Fibroblast of lung (primary cell): ENCODE measurements around the gene ENTHD1. TPM values are rescaled to one million over a fixed set of nuclear protein-coding genes. Genes with fewer than 3 reads are reported as not detected.

Experiments
- DNase-seq, 2 donors: peaks; one replicate each; pipeline versions ENCODE4 v3.0.0 to v3.0.0-alpha.2; 2010; ENCODE audit warnings: low read depth in 2 of 2
- H2AFZ ChIP-seq: 2 replicates; pipeline ENCODE4 v1.5.1; 2012; ENCODE audit warnings: low read length, control low read depth, inconsistent platforms
- H3K27ac ChIP-seq: 2 replicates; pipeline ENCODE4 v1.5.1; 2011; ENCODE audit warnings: low read length, control low read depth; ENCODE audit not compliant: insufficient read depth
- H3K27me3 ChIP-seq: 2 replicates; pipeline ENCODE4 v1.5.1; 2011; ENCODE audit warnings: mild to moderate bottlenecking, low read length; ENCODE audit not compliant: control insufficient read depth, insufficient read depth
- H3K36me3 ChIP-seq: 2 replicates; pipeline ENCODE4 v1.5.1; 2011; ENCODE audit warnings: low read length; ENCODE audit not compliant: control insufficient read depth, insufficient read depth
- H3K4me1 ChIP-seq: 2 replicates; pipeline ENCODE4 v1.5.1; 2011; ENCODE audit warnings: low read length; ENCODE audit not compliant: control insufficient read depth, insufficient read depth; ENCODE audit errors: extremely low read depth
- H3K4me2 ChIP-seq: 2 replicates; pipeline ENCODE4 v1.5.1; 2011; ENCODE audit warnings: low read length, control low read depth; ENCODE audit not compliant: insufficient read depth; ENCODE audit errors: extremely low read depth
- H3K4me3 ChIP-seq, 4 experiments: fragments of 200-600 bp in 1 of 4; sonication (generic) in 1 of 4; replicated peaks in 1 of 4; 2 replicates each; pipeline ENCODE4 v1.5.1; 2011 to 2016; ENCODE audit warnings: low read length in 4 of 4, low read depth in 3 of 4, mild to moderate bottlenecking in 3 of 4, control low read depth in 2 of 4, inconsistent platforms in 1 of 4, mixed read lengths in 1 of 4; ENCODE audit not compliant: insufficient read depth in 1 of 4; ENCODE audit errors: control extremely low read depth in 1 of 4
- H3K79me2 ChIP-seq: 2 replicates; pipeline ENCODE4 v1.5.1; 2012; ENCODE audit warnings: mild to moderate bottlenecking, low read length, inconsistent platforms; ENCODE audit not compliant: control insufficient read depth, insufficient read depth
- H3K9ac ChIP-seq: 2 replicates; pipeline ENCODE4 v1.5.1; 2011; ENCODE audit warnings: mild to moderate bottlenecking, low read length, control low read depth; ENCODE audit not compliant: insufficient read depth
- H3K9me3 ChIP-seq: 2 replicates; pipeline ENCODE4 v1.5.1; 2012; ENCODE audit warnings: low read depth, low read length; ENCODE audit not compliant: control insufficient read depth, insufficient read depth
- H4K20me1 ChIP-seq: 2 replicates; pipeline ENCODE4 v1.5.1; 2011; ENCODE audit warnings: low read length; ENCODE audit not compliant: control insufficient read depth, insufficient read depth; ENCODE audit errors: extremely low read depth
- CTCF ChIP-seq, 2 donors: IDR thresholded peaks in 1 of 2; conservative IDR thresholded peaks in 1 of 2; 1 replicate in 1 of 2; 2 replicates in 1 of 2; pipeline ENCODE4 v1.5.1; 2011 to 2012; ENCODE audit warnings: low read length in 2 of 2, control low read depth in 1 of 2, inconsistent platforms in 1 of 2, low read depth in 1 of 2, mild to moderate bottlenecking in 1 of 2
- EZH2 ChIP-seq: IDR thresholded peaks from 2 replicates; pipeline ENCODE4 v1.5.1; 2012; ENCODE audit warnings: low read length, control low read depth, mild to moderate bottlenecking; ENCODE audit errors: missing control alignments
- polyA plus RNA-seq, 2 donors: library from polyadenylated mRNA; depleted of rRNA in 1 of 2; stranded (reverse) in 1 of 2; unstranded in 1 of 2; fragments of >200 nt; gene quantifications; 2 replicates each; pipeline ENCODE4 v1.2.1, GENCODE V29; 2011 to 2012; ENCODE audit warnings: missing spikeins in 1 of 2
- total RNA-seq: library from RNA; depleted of rRNA; stranded (reverse); fragments of >200 nt; gene quantifications from 2 replicates; pipeline ENCODE4 v1.2.1, GENCODE V29; 2014

Gene ENTHD1
- total and polyA plus RNA-seq, 2 donors (not counting 1 experiment from before 2014, with no cell fraction given), result not detected

GRCh38 chr22:39938509-39939111 is 45.0 kb upstream of the ENTHD1 start:
- no peaks in the 10 kb centered on the region for H3K79me2 ChIP-seq
- DNase-seq, result no peak
- no peak overlapping the region for H2AFZ ChIP-seq
- no peaks in the 10 kb centered on the region for H3K36me3 ChIP-seq
- peaks cover 6% of the 10 kb centered on the region for H3K27me3 ChIP-seq
- no peak overlapping the region for H3K4me2 ChIP-seq
- H3K27ac ChIP-seq, result no peak overlapping the region
- TF ChIP-seq EZH2, result no peak
- no peak for TF ChIP-seq CTCF (conservative IDR thresholded peaks at IDR 0.05 in 1 of 2, IDR thresholded peaks at IDR 0.05 in 1 of 2; ENCODE audit: low read depth in 1 of 2, low read length in 2 of 2)
- no peak overlapping the region for H3K9ac ChIP-seq
- peaks cover 1% of the 10 kb centered on the region for H4K20me1 ChIP-seq
- H3K4me3 ChIP-seq, result no peak overlapping the region
- H3K4me1 ChIP-seq, result no peaks in the 10 kb centered on the region
- H3K9me3 ChIP-seq, result no peaks in the 10 kb centered on the region

- Histone ChIP-seq H3K4me3 (no peak overlapping the region), H3K79me2 (no peaks in the 10 kb centered on the region), H2AFZ (no peak overlapping the region), H3K36me3 (no peaks in the 10 kb centered on the region), H3K9me3 (no peaks in the 10 kb centered on the region), H3K4me2 (no peak overlapping the region), H3K27ac (no peak overlapping the region), H4K20me1 (peaks cover 1% of the 10 kb centered on the region), H3K27me3 (peaks cover 6% of the 10 kb centered on the region), H3K9ac (no peak overlapping the region), H3K4me1 (no peaks in the 10 kb centered on the region)
- no peak for DNase-seq
- TF ChIP-seq CTCF (conservative IDR thresholded peaks at IDR 0.05 in 1 of 2, IDR thresholded peaks at IDR 0.05 in 1 of 2; ENCODE audit: low read depth in 1 of 2, low read length in 2 of 2), result no peak
- no peak for TF ChIP-seq EZH2
These were observed 44.3 kb upstream of the ENTHD1 start for GRCh38 chr22:39937906-39938305.

GRCh38 chr22:39936523-39937145 is 43.1 kb upstream of the ENTHD1 start:
- TF ChIP-seq EZH2 (no peak), CTCF (conservative IDR thresholded peaks at IDR 0.05 in 1 of 2, IDR thresholded peaks at IDR 0.05 in 1 of 2; ENCODE audit: low read depth in 1 of 2, low read length in 2 of 2) (no peak)
- Histone ChIP-seq H3K27ac (no peak overlapping the region), H4K20me1 (peaks cover 1% of the 10 kb centered on the region), H3K9ac (no peak overlapping the region), H3K36me3 (no peaks in the 10 kb centered on the region), H3K79me2 (no peaks in the 10 kb centered on the region), H3K4me3 (no peak overlapping the region), H2AFZ (no peak overlapping the region), H3K4me2 (no peak overlapping the region), H3K4me1 (no peaks in the 10 kb centered on the region), H3K9me3 (no peaks in the 10 kb centered on the region), H3K27me3 (peaks cover 6% of the 10 kb centered on the region)
- DNase-seq, result no peak
